Neural cell (in vitro differentiated cells): ENCODE measurements around the gene DTYMK. TPM values are rescaled to one million over a fixed set of nuclear protein-coding genes. Genes with fewer than 3 reads are reported as not detected.

ENCODE experiments used
- H2AFZ ChIP-seq: fragments of 200-600, 300-800 bp; sonication (generic), shearing (Covaris generic); 2 replicates; pipeline ENCODE4 v1.6.0; 2014; ENCODE audit warnings: low read depth, mild to moderate bottlenecking, antibody characterized with exemption, low read length, moderate library complexity
- H3F3A ChIP-seq: fragments of 200-600 bp; shearing (Covaris generic); 2 replicates; pipeline ENCODE4 v1.6.1; 2016; ENCODE audit warnings: mild to moderate bottlenecking, moderate library complexity, mixed read lengths, antibody characterized with exemption, low read length; ENCODE audit not compliant: insufficient read depth, poor library complexity, severe bottlenecking
- H3K27ac ChIP-seq: fragments of 200-600, 300-800 bp; sonication (generic), shearing (Covaris generic); 2 replicates; pipeline ENCODE4 v1.5.1; 2014; ENCODE audit warnings: mild to moderate bottlenecking, low read length, moderate library complexity
- H3K27me3 ChIP-seq: fragments of 300-800, 200-600 bp; sonication (generic), shearing (Covaris generic); 2 replicates; pipeline ENCODE4 v1.6.0; 2014; ENCODE audit warnings: mild to moderate bottlenecking, low read depth, low read length, moderate library complexity; ENCODE audit not compliant: insufficient read depth
- H3K36me3 ChIP-seq: fragments of 300-800, 200-600 bp; sonication (generic), shearing (Covaris generic); 2 replicates; pipeline ENCODE4 v1.5.1; 2014; ENCODE audit warnings: mild to moderate bottlenecking, antibody characterized with exemption, low read length, moderate library complexity; ENCODE audit not compliant: insufficient read depth
- H3K4me2 ChIP-seq: fragments of 300-800, 200-600 bp; sonication (generic), shearing (Covaris generic); 2 replicates; pipeline ENCODE4 v1.6.0; 2014; ENCODE audit warnings: mild to moderate bottlenecking, low read length
- H3K4me3 ChIP-seq: fragments of 300-800, 200-600 bp; sonication (generic), shearing (Covaris generic); 2 replicates; pipeline ENCODE4 v1.5.1; 2014; ENCODE audit warnings: mild to moderate bottlenecking, low read length, moderate library complexity
- H3K79me2 ChIP-seq: fragments of 200-600 bp; shearing (Covaris generic); replicated peaks from 2 replicates; pipeline ENCODE4 v1.6.0; 2014; ENCODE audit warnings: mild to moderate bottlenecking, low read length, moderate library complexity; ENCODE audit not compliant: insufficient read depth
- H3K9ac ChIP-seq: fragments of 300-800, 200-600 bp; sonication (generic), shearing (Covaris generic); 2 replicates; pipeline ENCODE4 v1.6.1; 2016; ENCODE audit warnings: mild to moderate bottlenecking, low read length, mixed read lengths
- H3K9me2 ChIP-seq: fragments of 200-600 bp; shearing (Covaris generic); 2 replicates; pipeline ENCODE4 v1.6.1; 2016; ENCODE audit warnings: mild to moderate bottlenecking, low read length, mixed read lengths; ENCODE audit not compliant: insufficient read depth
- H3K9me3 ChIP-seq: fragments of 200-600, 300-800 bp; sonication (generic), shearing (Covaris generic); 2 replicates; pipeline ENCODE4 v1.6.1; 2016; ENCODE audit warnings: mild to moderate bottlenecking, mixed run types, low read length, moderate library complexity, mixed read lengths
- H4K20me1 ChIP-seq: fragments of 200-600 bp; shearing (Covaris generic); 2 replicates; pipeline ENCODE4 v1.6.1; 2016; ENCODE audit warnings: mild to moderate bottlenecking, mixed run types; ENCODE audit not compliant: insufficient read depth
- EP300 ChIP-seq: fragments of 450-650 bp; conservative IDR thresholded peaks from 2 replicates; pipeline ENCODE4 v1.6.1; 2014; ENCODE audit warnings: antibody characterized with exemption, mild to moderate bottlenecking, moderate library complexity; ENCODE audit not compliant: poor library complexity, severe bottlenecking
- EZH2 ChIP-seq: fragments of 200-600, 300-800 bp; shearing (Covaris generic), sonication (generic); IDR thresholded peaks from 2 replicates; pipeline ENCODE4 v1.6.1; 2014; ENCODE audit warnings: antibody characterized with exemption, low read length, borderline replicate concordance, mild to moderate bottlenecking; ENCODE audit not compliant: insufficient read depth, poor library complexity, severe bottlenecking
- MXI1 ChIP-seq: fragments of 450-650 bp; conservative IDR thresholded peaks from 2 replicates; pipeline ENCODE4 v1.6.1; 2014; ENCODE audit warnings: antibody characterized with exemption, mild to moderate bottlenecking; ENCODE audit not compliant: poor library complexity, severe bottlenecking
- POLR2AphosphoS5 ChIP-seq: IDR thresholded peaks from 2 replicates; pipeline ENCODE4 v1.6.1; 2012
- RAD21 ChIP-seq: fragments of 450-650 bp; conservative IDR thresholded peaks from 2 replicates; pipeline ENCODE4 v1.6.1; 2014; ENCODE audit warnings: antibody characterized with exemption, mild to moderate bottlenecking, moderate library complexity
- REST ChIP-seq: IDR thresholded peaks from 2 replicates; pipeline ENCODE4 v1.6.1; 2012; ENCODE audit warnings: borderline replicate concordance
- SMC3 ChIP-seq: fragments of 450-650 bp; conservative IDR thresholded peaks from 2 replicates; pipeline ENCODE4 v1.6.1; 2014; ENCODE audit warnings: antibody characterized with exemption, mild to moderate bottlenecking, moderate library complexity; ENCODE audit not compliant: poor library complexity
- TAF1 ChIP-seq: IDR thresholded peaks from 2 replicates; pipeline ENCODE4 v1.6.1; 2012; ENCODE audit warnings: low read depth
- polyA minus RNA-seq: library from RNA; depleted of rRNA, polyadenylated mRNA; stranded (reverse); fragments of >200 nt; gene quantifications from 2 replicates; pipeline ENCODE4 v1.2.3, GENCODE V29; 2014
- polyA plus RNA-seq: library from polyadenylated mRNA; depleted of rRNA; stranded (reverse); fragments of >200 nt; gene quantifications from 2 replicates; pipeline ENCODE4 v1.2.3, GENCODE V29; 2014
- TF ChIP-seq, protein P1 (sequence below): fragments of 450-650 bp; IDR thresholded peaks from 2 replicates; pipeline ENCODE4 v1.5.1; 2014; ENCODE audit warnings: antibody characterized with exemption, mild to moderate bottlenecking, moderate library complexity; ENCODE audit not compliant: poor library complexity, severe bottlenecking

The DTYMK gene, protein sequence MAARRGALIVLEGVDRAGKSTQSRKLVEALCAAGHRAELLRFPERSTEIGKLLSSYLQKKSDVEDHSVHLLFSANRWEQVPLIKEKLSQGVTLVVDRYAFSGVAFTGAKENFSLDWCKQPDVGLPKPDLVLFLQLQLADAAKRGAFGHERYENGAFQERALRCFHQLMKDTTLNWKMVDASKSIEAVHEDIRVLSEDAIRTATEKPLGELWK
- polyA plus RNA-seq (33.5 and 42.2 TPM in 2 replicates), polyA minus RNA-seq (10.2 and 10.4 TPM in 2 replicates)

GRCh38 chr2:241686650-241687425 is at the start of gene DTYMK:
Gene DTYMK (minus strand): TSS chr2:241686815. CDS start chr2:241686783, 32 bp downstream.
- no peaks in the 10 kb centered on the region for H4K20me1 ChIP-seq
- no peaks in the 10 kb centered on the region for H3K9me3 ChIP-seq
- peak within 1 kb of the TSS; percentile 94 for H3K4me3 ChIP-seq
- no peaks in the 10 kb centered on the region for H3K9me2 ChIP-seq
- H3F3A ChIP-seq, result no peaks in the 10 kb centered on the region
- TF ChIP-seq SMC3, result peak; percentile 56
- peak; percentile 43 for TF ChIP-seq EP300
- peak; percentile 28 for TF ChIP-seq RAD21
- no peak for TF ChIP-seq TAF1
- peak; percentile 74 for TF ChIP-seq POLR2AphosphoS5
- peak; percentile 96 for TF ChIP-seq MXI1
- TF ChIP-seq, protein P1, sequence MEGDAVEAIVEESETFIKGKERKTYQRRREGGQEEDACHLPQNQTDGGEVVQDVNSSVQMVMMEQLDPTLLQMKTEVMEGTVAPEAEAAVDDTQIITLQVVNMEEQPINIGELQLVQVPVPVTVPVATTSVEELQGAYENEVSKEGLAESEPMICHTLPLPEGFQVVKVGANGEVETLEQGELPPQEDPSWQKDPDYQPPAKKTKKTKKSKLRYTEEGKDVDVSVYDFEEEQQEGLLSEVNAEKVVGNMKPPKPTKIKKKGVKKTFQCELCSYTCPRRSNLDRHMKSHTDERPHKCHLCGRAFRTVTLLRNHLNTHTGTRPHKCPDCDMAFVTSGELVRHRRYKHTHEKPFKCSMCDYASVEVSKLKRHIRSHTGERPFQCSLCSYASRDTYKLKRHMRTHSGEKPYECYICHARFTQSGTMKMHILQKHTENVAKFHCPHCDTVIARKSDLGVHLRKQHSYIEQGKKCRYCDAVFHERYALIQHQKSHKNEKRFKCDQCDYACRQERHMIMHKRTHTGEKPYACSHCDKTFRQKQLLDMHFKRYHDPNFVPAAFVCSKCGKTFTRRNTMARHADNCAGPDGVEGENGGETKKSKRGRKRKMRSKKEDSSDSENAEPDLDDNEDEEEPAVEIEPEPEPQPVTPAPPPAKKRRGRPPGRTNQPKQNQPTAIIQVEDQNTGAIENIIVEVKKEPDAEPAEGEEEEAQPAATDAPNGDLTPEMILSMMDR, result peak; percentile 23
- TF ChIP-seq EZH2, result no peak
- H3K36me3 ChIP-seq, result no peaks in the 10 kb centered on the region
- peak within 1 kb of the TSS; percentile 77 for H3K9ac ChIP-seq
- H3K79me2 ChIP-seq, result peaks cover 16% of the 10 kb centered on the region
- peak within 1 kb of the TSS; percentile 66 for H2AFZ ChIP-seq
- no peaks in the 10 kb centered on the region for H3K27me3 ChIP-seq
- H3K4me2 ChIP-seq, result peak within 1 kb of the TSS; percentile 83
- H3K27ac ChIP-seq, result peak within 1 kb of the TSS; percentile 77

- no peak overlapping the region for H2AFZ ChIP-seq
- no peaks in the 10 kb centered on the region for H3K36me3 ChIP-seq
- no peak overlapping the region for H3K27ac ChIP-seq
- no peaks in the 10 kb centered on the region for H3K9me3 ChIP-seq
- no peaks in the 10 kb centered on the region for H3K79me2 ChIP-seq
- H4K20me1 ChIP-seq, result no peaks in the 10 kb centered on the region
- H3K4me2 ChIP-seq, result no peak overlapping the region
- TF ChIP-seq, protein P1, result no peak
- no peak for TF ChIP-seq TAF1
- TF ChIP-seq EP300, result no peak
- TF ChIP-seq REST, result no peak
- no peak for TF ChIP-seq RAD21
- no peak for TF ChIP-seq EZH2
- no peak for TF ChIP-seq POLR2AphosphoS5
- no peak for TF ChIP-seq SMC3
- TF ChIP-seq MXI1, result no peak
- H3K9ac ChIP-seq, result no peak overlapping the region
- H3K4me3 ChIP-seq, result peak overlapping the region; percentile 97
- no peaks in the 10 kb centered on the region for H3F3A ChIP-seq
- no peaks in the 10 kb centered on the region for H3K9me2 ChIP-seq
- H3K27me3 ChIP-seq, result no peaks in the 10 kb centered on the region
These were observed 49.5 kb upstream of the DTYMK start for GRCh38 chr2:241736111-241736510.
